RWPE1 (cell line): Measurements from ENCODE around the gene NNAT.
A peak's percentile ranks its signal among the peaks of the same experiment; 100 is the strongest.

Source experiments
- CTCF ChIA-PET: fragments of 350-600 bp; sonication (Branson Sonifier 250); formaldehyde crosslinking; extraction: SDS; loops from one replicate; lab custom pipeline; 2021; lab: Yijun Ruan, JAX
- POLR2A ChIA-PET: fragments of 400-600 bp; formaldehyde crosslinking; extraction: SDS; loops from one replicate; lab custom pipeline; 2020; ENCODE audit warnings: antibody characterized with exemption; ENCODE audit not compliant: low non-redundant PET; lab: Yijun Ruan, JAX
- DNase-seq: peaks from one replicate; pipeline ENCODE4 v3.0.0; 2012; ENCODE audit warnings: low spot score
- H3K27ac ChIP-seq: fragments of 450-650 bp; 2 replicates; pipeline ENCODE4 v1.5.1; 2017
- TF ChIP-seq, protein P1 (sequence below): fragments of 450-650 bp; conservative IDR thresholded peaks from 2 replicates; pipeline ENCODE4 v1.5.1; 2017; ENCODE audit warnings: low read depth, mild to moderate bottlenecking

Gene NNAT

GRCh38 chr20:37500311-37500710 lies 20.7 kb upstream of the NNAT start:
- TF ChIP-seq, protein P1, sequence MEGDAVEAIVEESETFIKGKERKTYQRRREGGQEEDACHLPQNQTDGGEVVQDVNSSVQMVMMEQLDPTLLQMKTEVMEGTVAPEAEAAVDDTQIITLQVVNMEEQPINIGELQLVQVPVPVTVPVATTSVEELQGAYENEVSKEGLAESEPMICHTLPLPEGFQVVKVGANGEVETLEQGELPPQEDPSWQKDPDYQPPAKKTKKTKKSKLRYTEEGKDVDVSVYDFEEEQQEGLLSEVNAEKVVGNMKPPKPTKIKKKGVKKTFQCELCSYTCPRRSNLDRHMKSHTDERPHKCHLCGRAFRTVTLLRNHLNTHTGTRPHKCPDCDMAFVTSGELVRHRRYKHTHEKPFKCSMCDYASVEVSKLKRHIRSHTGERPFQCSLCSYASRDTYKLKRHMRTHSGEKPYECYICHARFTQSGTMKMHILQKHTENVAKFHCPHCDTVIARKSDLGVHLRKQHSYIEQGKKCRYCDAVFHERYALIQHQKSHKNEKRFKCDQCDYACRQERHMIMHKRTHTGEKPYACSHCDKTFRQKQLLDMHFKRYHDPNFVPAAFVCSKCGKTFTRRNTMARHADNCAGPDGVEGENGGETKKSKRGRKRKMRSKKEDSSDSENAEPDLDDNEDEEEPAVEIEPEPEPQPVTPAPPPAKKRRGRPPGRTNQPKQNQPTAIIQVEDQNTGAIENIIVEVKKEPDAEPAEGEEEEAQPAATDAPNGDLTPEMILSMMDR, result no peak
- POLR2A ChIA-PET, result no interaction called here
- H3K27ac ChIP-seq, result no peak overlapping the region
- CTCF ChIA-PET, result no interaction called here
- no peak for DNase-seq

GRCh38 chr20:37501940-37502339 lies 19.1 kb upstream of the NNAT start:
- DNase-seq, result no peak
- H3K27ac ChIP-seq, result no peak overlapping the region
- CTCF ChIA-PET, result interaction anchor here (0.6 to 1.9 kb wide), 7 partner anchors 9 to 1913 kb away, joined by 3 to 5 read pairs (median 3); no protein-coding TSS in a partner anchor
- POLR2A ChIA-PET, result no interaction called here
- TF ChIP-seq, protein P1, result no peak

DNA sequence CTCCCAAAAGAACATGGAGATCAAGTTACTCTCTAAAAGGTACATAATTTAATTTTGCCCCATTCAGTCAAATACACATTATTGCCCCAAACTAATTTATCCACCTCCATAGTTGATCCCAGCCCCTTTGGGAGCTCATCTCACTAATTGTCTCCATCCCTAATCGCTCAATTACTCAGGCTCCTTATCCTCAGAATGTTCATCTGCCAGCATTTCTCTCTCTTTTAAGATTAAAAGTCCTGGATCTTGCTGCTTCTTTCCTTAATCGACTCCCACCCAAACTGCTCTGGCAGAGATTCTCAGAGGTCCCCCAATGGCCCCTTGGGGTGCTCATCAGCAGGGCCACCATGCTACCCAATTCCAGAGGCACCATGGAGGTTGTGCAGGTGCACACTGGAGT lies 18.4 kb upstream of the NNAT start:
- ChIA-PET CTCF (interaction anchor here (0.6 to 1.9 kb wide), 5 partner anchors 9 to 1914 kb away, joined by 3 to 5 read pairs (median 4); no protein-coding TSS in a partner anchor), POLR2A (no interaction called here)
- no peak for DNase-seq
- peak overlapping the region; percentile 28 for H3K27ac ChIP-seq
- TF ChIP-seq, protein P1, result no peak

GRCh38 chr20:37503256-37503927 lies 17.7 kb upstream of the NNAT start:
- DNase-seq, result no peak
- H3K27ac ChIP-seq, result peak overlapping the region; percentile 28
- CTCF ChIA-PET, result interaction anchor here (0.6 to 1.9 kb wide), 2 partner anchors 18 to 236 kb away, joined by 4 to 5 read pairs; no protein-coding TSS in a partner anchor
- TF ChIP-seq, protein P1, result no peak
- POLR2A ChIA-PET, result no interaction called here

- ChIA-PET CTCF (interaction anchor here (1.0 kb wide), 1 partner anchor 308 kb away, joined by 3 read pairs; no protein-coding TSS in a partner anchor), POLR2A (no interaction called here)
- TF ChIP-seq, protein P1, result no peak
- peak overlapping the region; percentile 64 for H3K27ac ChIP-seq
- DNase-seq, result peak; percentile 55
Measured at GRCh38 chr20:37504404-37505096, 16.5 kb upstream of the NNAT start.

- CTCF ChIA-PET, result interaction anchor here (0.5 to 0.7 kb wide), 3 partner anchors 144 to 1378 kb away, joined by 3 to 6 read pairs (median 3); no protein-coding TSS in a partner anchor
- POLR2A ChIA-PET, result no interaction called here
- peak overlapping the region; percentile 64 for H3K27ac ChIP-seq
- TF ChIP-seq, protein P1, result no peak
- no peak for DNase-seq
Measured at GRCh38 chr20:37505263-37506151, 15.5 kb upstream of the NNAT start.
